ENCODE results near the gene TMEM219. TPM values are rescaled to one million over a fixed set of nuclear protein-coding genes. Genes with fewer than 3 reads are reported as not detected.

The TMEM219 gene
- total and polyA plus RNA-seq, 4 donors, result 25.5 to 75.9 (median 46.9) TPM

DNA sequence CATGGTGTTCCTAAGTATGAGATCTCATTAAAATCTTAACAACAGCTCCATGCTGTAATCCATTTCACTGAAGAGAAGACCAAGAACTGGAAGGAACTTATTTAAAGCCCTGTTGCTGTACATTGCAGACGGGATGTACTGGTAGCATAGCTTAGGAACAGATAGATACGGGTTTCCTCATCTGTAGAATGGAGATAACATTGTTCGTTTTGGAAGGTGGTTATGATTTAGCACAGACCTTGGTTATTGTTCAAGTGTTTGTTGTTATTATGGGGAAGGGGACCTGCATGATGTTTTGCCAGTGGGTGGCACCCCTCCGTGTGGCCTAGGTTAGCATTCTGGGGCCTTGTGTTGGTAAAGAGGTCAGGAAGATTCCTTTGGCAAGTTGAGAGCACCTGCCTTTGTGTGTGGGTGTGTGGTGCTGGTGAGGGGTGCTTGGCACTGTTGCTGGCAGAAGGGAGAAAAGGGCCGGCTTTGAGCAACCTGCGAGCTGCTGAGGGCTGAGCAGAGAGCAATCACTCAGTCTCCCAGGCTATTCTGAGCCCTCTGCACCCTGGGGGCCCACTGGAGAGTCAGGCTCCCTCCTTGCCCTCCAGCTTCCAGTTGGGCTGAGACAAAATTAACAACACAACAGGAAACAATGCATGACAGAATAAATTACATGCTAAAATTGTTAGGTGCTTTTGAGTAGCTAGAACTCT is 14.1 kb downstream of the TMEM219 start:
- Histone ChIP-seq H3K9me3 (ENCODE audit: control insufficient read depth in 4 of 4, low read length in 3 of 4) (no peaks in the 10 kb centered on the region), H3K4me3 (ENCODE audit: low read depth in 1 of 3, low read length in 3 of 3) (peak overlapping the region in 2 of 3 donors; percentile 8), H3K9ac (ENCODE audit: low read depth in 1 of 2, low read length in 2 of 2) (peak overlapping the region in 1 of 2 donors; percentile 24), H3K27me3 (ENCODE audit: control insufficient read depth in 4 of 4, insufficient read depth in 4 of 4, low read length in 3 of 4) (no peaks in the 10 kb centered on the region), H3K36me3 (ENCODE audit: control insufficient read depth in 4 of 4, insufficient read depth in 3 of 4, low read depth in 1 of 4, low read length in 3 of 4) (peaks cover 6 to 35% (median 25%) of the 10 kb centered on the region in 4 donors), H3K27ac (ENCODE audit: low read depth in 1 of 2, low read length in 2 of 2) (peak overlapping the region in 1 of 2 donors; percentile 32), H3K4me1 (ENCODE audit: control insufficient read depth in 4 of 4, insufficient read depth in 4 of 4, low read length in 3 of 4) (peaks cover 3 to 30% (median 24%) of the 10 kb centered on the region in 4 donors)
- DNase-seq (ENCODE audit: low spot score), result no peak
- whole genome bisulfite sequencing, result 37% methylated on average over 6 of the region's 6 CpGs
- TF ChIP-seq RAD21 (IDR thresholded peaks at IDR 0.05) (no peak), FOXA2 (IDR thresholded peaks at IDR 0.05) (no peak), YY1 (IDR thresholded peaks at IDR 0.05) (no peak), SP1 (IDR thresholded peaks at IDR 0.05) (no peak), JUND (IDR thresholded peaks at IDR 0.05) (no peak), TAF1 (conservative IDR thresholded peaks at IDR 0.05) (no peak), HNF4A (conservative IDR thresholded peaks at IDR 0.05) (no peak), EGR1 (IDR thresholded peaks at IDR 0.05; ENCODE audit: low read depth in 2 of 2) (no peak), FOXA1 (IDR thresholded peaks at IDR 0.05) (no peak), RXRA (IDR thresholded peaks at IDR 0.05) (no peak), HNF4G (IDR thresholded peaks at IDR 0.05) (no peak), NR2F2 (IDR thresholded peaks at IDR 0.05) (no peak), GABPA (IDR thresholded peaks at IDR 0.05 in 1 of 2, conservative IDR thresholded peaks at IDR 0.05 in 1 of 2) (no peak)
- TF ChIP-seq, protein P1, sequence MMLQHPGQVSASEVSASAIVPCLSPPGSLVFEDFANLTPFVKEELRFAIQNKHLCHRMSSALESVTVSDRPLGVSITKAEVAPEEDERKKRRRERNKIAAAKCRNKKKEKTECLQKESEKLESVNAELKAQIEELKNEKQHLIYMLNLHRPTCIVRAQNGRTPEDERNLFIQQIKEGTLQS (IDR thresholded peaks at IDR 0.05), result no peak
- TF ChIP-seq, protein P2, sequence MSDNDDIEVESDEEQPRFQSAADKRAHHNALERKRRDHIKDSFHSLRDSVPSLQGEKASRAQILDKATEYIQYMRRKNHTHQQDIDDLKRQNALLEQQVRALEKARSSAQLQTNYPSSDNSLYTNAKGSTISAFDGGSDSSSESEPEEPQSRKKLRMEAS (IDR thresholded peaks at IDR 0.05), result no peak
- TF ChIP-seq, protein P3, sequence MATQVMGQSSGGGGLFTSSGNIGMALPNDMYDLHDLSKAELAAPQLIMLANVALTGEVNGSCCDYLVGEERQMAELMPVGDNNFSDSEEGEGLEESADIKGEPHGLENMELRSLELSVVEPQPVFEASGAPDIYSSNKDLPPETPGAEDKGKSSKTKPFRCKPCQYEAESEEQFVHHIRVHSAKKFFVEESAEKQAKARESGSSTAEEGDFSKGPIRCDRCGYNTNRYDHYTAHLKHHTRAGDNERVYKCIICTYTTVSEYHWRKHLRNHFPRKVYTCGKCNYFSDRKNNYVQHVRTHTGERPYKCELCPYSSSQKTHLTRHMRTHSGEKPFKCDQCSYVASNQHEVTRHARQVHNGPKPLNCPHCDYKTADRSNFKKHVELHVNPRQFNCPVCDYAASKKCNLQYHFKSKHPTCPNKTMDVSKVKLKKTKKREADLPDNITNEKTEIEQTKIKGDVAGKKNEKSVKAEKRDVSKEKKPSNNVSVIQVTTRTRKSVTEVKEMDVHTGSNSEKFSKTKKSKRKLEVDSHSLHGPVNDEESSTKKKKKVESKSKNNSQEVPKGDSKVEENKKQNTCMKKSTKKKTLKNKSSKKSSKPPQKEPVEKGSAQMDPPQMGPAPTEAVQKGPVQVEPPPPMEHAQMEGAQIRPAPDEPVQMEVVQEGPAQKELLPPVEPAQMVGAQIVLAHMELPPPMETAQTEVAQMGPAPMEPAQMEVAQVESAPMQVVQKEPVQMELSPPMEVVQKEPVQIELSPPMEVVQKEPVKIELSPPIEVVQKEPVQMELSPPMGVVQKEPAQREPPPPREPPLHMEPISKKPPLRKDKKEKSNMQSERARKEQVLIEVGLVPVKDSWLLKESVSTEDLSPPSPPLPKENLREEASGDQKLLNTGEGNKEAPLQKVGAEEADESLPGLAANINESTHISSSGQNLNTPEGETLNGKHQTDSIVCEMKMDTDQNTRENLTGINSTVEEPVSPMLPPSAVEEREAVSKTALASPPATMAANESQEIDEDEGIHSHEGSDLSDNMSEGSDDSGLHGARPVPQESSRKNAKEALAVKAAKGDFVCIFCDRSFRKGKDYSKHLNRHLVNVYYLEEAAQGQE (IDR thresholded peaks at IDR 0.05), result no peak
- TF ChIP-seq, protein P4, sequence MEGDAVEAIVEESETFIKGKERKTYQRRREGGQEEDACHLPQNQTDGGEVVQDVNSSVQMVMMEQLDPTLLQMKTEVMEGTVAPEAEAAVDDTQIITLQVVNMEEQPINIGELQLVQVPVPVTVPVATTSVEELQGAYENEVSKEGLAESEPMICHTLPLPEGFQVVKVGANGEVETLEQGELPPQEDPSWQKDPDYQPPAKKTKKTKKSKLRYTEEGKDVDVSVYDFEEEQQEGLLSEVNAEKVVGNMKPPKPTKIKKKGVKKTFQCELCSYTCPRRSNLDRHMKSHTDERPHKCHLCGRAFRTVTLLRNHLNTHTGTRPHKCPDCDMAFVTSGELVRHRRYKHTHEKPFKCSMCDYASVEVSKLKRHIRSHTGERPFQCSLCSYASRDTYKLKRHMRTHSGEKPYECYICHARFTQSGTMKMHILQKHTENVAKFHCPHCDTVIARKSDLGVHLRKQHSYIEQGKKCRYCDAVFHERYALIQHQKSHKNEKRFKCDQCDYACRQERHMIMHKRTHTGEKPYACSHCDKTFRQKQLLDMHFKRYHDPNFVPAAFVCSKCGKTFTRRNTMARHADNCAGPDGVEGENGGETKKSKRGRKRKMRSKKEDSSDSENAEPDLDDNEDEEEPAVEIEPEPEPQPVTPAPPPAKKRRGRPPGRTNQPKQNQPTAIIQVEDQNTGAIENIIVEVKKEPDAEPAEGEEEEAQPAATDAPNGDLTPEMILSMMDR (IDR thresholded peaks at IDR 0.05; ENCODE audit: low read depth, low read length, missing input control), result no peak
- TF ChIP-seq, protein P5, sequence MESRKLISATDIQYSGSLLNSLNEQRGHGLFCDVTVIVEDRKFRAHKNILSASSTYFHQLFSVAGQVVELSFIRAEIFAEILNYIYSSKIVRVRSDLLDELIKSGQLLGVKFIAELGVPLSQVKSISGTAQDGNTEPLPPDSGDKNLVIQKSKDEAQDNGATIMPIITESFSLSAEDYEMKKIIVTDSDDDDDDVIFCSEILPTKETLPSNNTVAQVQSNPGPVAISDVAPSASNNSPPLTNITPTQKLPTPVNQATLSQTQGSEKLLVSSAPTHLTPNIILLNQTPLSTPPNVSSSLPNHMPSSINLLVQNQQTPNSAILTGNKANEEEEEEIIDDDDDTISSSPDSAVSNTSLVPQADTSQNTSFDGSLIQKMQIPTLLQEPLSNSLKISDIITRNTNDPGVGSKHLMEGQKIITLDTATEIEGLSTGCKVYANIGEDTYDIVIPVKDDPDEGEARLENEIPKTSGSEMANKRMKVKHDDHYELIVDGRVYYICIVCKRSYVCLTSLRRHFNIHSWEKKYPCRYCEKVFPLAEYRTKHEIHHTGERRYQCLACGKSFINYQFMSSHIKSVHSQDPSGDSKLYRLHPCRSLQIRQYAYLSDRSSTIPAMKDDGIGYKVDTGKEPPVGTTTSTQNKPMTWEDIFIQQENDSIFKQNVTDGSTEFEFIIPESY (IDR thresholded peaks at IDR 0.05), result no peak
